Mammary epithelial cell (primary cell): Measurements from ENCODE around the gene PPP6R1.

Experiments used
- CTCF ChIP-seq, 2 donors: IDR thresholded peaks in 1 of 2; conservative IDR thresholded peaks in 1 of 2; 2 replicates each; pipeline ENCODE4 v1.5.1; 2011 to 2012; ENCODE audit warnings: inconsistent platforms in 2 of 2, low read length in 2 of 2, mild to moderate bottlenecking in 2 of 2, control low read depth in 1 of 2, low read depth in 1 of 2; ENCODE audit not compliant: insufficient read depth in 1 of 2; ENCODE audit errors: extremely low read depth in 1 of 2
- EZH2 ChIP-seq: IDR thresholded peaks from 2 replicates; pipeline ENCODE4 v1.6.1; 2012; ENCODE audit warnings: low read length, inconsistent platforms, borderline replicate concordance

- TF ChIP-seq CTCF (conservative IDR thresholded peaks at IDR 0.05 in 1 of 2, IDR thresholded peaks at IDR 0.05 in 1 of 2; ENCODE audit: extremely low read depth in 1 of 2, insufficient read depth in 1 of 2, low read depth in 1 of 2, low read length in 2 of 2) = no peak
- no peak for TF ChIP-seq EZH2
These were observed 70.2 kb downstream of the PPP6R1 start for GRCh38 chr19:55188625-55189024.
